HFFc6 (cell line): ENCODE data around the gene ELMO1. TPM values are rescaled to one million over a fixed set of nuclear protein-coding genes. Genes with fewer than 3 reads are reported as not detected.

Experiments
- DNase-seq: peaks from one replicate; pipeline ENCODE4 v3.0.0-alpha.2; 2018
- H3K27ac Mint-ChIP-seq: 2 replicates; pipeline ENCODE4 v1.8.0; 2020; ENCODE audit warnings: mild to moderate bottlenecking, mixed read lengths
- H3K27me3 Mint-ChIP-seq: 2 replicates; pipeline ENCODE4 v1.8.0; 2021; ENCODE audit warnings: mild to moderate bottlenecking, moderate library complexity, mixed read lengths; ENCODE audit not compliant: insufficient read depth
- H3K36me3 Mint-ChIP-seq: 2 replicates; pipeline ENCODE4 v1.8.0; 2021; ENCODE audit warnings: low read depth, mixed read lengths
- H3K4me1 Mint-ChIP-seq: 2 replicates; pipeline ENCODE4 v1.8.0; 2020; ENCODE audit warnings: low read depth, mixed read lengths
- H3K4me3 Mint-ChIP-seq: 2 replicates; pipeline ENCODE4 v1.8.0; 2020; ENCODE audit warnings: mild to moderate bottlenecking, moderate library complexity, mixed read lengths
- H3K9me3 Mint-ChIP-seq: 2 replicates; pipeline ENCODE4 v1.8.0; 2020; ENCODE audit warnings: mild to moderate bottlenecking, mixed read lengths
- CTCF ChIP-seq: fragments of 200-600 bp; sonication (generic); IDR thresholded peaks from 2 replicates; pipeline ENCODE4 v1.5.0; 2021; ENCODE audit warnings: antibody characterized with exemption, mild to moderate bottlenecking
- total RNA-seq, 6 experiments: library from RNA; stranded (reverse); fragmentation: NEBNext Ultra II Directional; extraction: Animal tissue kit (Norgen Biotek cat#: 25700); gene quantifications; 2 replicates in 1 of 6; 3 replicates in 5 of 6; pipeline ENCODE4 v1.2.3, GENCODE V29; 2021

Gene ELMO1
- total RNA-seq, 6 experiments from 2014 or later: not detected

GRCh38 chr7:37352251-37352880 is 96.3 kb downstream of the ELMO1 start:
- H3K27ac Mint-ChIP-seq: no peak overlapping the region
- peaks cover 5% of the 10 kb centered on the region; the same call in 1 of the 2 replicates for H3K36me3 Mint-ChIP-seq
- H3K4me3 Mint-ChIP-seq: no peak overlapping the region
- no peak for DNase-seq
- no peaks in the 10 kb centered on the region; the same call in 1 of the 2 replicates for H3K27me3 Mint-ChIP-seq
- no peaks in the 10 kb centered on the region for H3K4me1 Mint-ChIP-seq
- H3K9me3 Mint-ChIP-seq: peaks cover 58% of the 10 kb centered on the region
- TF ChIP-seq CTCF: no peak

- DNase-seq: no peak
- H3K27ac Mint-ChIP-seq: no peak overlapping the region
- no peaks in the 10 kb centered on the region for H3K4me1 Mint-ChIP-seq
- TF ChIP-seq CTCF: no peak
- H3K4me3 Mint-ChIP-seq: no peak overlapping the region
- no peaks in the 10 kb centered on the region for H3K27me3 Mint-ChIP-seq
- peaks cover 5% of the 10 kb centered on the region; the same call in 1 of the 2 replicates for H3K36me3 Mint-ChIP-seq
- H3K9me3 Mint-ChIP-seq: peaks cover 51% of the 10 kb centered on the region
Observed at GRCh38 chr7:37351716-37352115, 96.9 kb downstream of the ELMO1 start.

GRCh38 chr7:37349979-37350590 is 98.6 kb downstream of the ELMO1 start:
- H3K4me3 Mint-ChIP-seq: no peak overlapping the region
- peaks cover 5% of the 10 kb centered on the region; the same call in 1 of the 2 replicates for H3K36me3 Mint-ChIP-seq
- no peak for TF ChIP-seq CTCF
- H3K27me3 Mint-ChIP-seq: peaks cover 2% of the 10 kb centered on the region; the same call in 1 of the 2 replicates
- no peak overlapping the region for H3K27ac Mint-ChIP-seq
- DNase-seq: no peak
- H3K4me1 Mint-ChIP-seq: no peaks in the 10 kb centered on the region
- peaks cover 42% of the 10 kb centered on the region for H3K9me3 Mint-ChIP-seq

GRCh38 chr7:37348982-37349381 is 99.7 kb downstream of the ELMO1 start:
- Mint-ChIP-seq H3K27ac (no peak overlapping the region), H3K27me3 (peaks cover 2% of the 10 kb centered on the region; the same call in 1 of the 2 replicates), H3K36me3 (peaks cover 4% of the 10 kb centered on the region; the same call in 1 of the 2 replicates), H3K9me3 (peaks cover 39% of the 10 kb centered on the region), H3K4me3 (no peak overlapping the region), H3K4me1 (no peaks in the 10 kb centered on the region)
- DNase-seq: no peak
- TF ChIP-seq CTCF: no peak

- Mint-ChIP-seq H3K9me3 (peaks cover 44% of the 10 kb centered on the region), H3K4me1 (no peaks in the 10 kb centered on the region), H3K27me3 (peaks cover 2% of the 10 kb centered on the region; the same call in 1 of the 2 replicates), H3K4me3 (no peak overlapping the region), H3K36me3 (no peaks in the 10 kb centered on the region), H3K27ac (no peak overlapping the region)
- no peak for TF ChIP-seq CTCF
- no peak for DNase-seq
Observed at GRCh38 chr7:37346761-37347160, 101.9 kb downstream of the ELMO1 start.
